GM19099 (cell line): ENCODE measurements around the gene UBE3B.

Experiments
- POLR2A ChIP-seq: IDR thresholded peaks from 3 replicates; pipeline ENCODE4 v1.6.1; 2011; ENCODE audit warnings: low read depth; ENCODE audit not compliant: insufficient read length; ENCODE audit errors: extremely low read depth

The UBE3B gene

DNA sequence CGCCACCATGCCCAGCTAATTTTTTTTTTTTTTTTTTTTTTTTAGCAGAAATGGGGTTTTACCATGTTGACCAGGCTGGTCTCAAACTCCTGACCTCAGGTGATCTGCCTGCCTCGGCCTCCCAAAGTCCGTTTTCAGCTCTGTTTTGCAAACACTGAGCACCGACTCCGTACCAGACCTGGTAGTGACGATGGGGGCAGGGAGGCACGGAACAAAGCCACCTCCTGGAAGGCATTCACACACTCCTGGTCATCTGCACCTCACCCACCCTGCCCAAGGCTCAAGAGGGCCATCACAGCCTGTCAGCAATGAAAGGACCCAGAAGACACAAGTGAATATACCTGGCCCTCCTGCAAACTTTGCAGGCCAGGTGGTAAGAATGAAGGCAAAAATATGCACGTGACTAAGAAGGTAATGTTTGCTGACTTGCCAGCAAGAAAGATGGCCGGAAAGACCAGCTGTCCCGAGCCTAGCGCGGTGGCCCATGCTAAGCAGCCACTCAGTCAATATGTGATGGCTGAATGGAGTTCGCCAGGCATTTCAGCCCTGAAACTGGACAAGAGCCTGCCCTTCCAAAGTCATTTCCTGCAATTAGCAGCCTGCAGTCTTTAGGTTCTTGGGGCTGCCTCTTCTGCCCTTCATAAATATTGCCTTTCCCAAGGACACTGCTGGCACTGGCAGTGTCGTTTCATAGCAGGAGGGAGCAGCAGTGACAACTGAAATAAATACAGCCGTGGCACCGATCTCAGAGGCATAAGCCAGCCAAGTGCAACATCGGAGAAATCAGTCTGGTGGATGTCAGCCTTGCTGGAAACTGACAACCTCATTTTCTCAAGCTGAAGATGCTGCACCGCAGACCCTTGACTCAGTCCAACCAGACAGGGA is 78.2 kb downstream of the UBE3B start:
- TF ChIP-seq POLR2A: no peak

DNA sequence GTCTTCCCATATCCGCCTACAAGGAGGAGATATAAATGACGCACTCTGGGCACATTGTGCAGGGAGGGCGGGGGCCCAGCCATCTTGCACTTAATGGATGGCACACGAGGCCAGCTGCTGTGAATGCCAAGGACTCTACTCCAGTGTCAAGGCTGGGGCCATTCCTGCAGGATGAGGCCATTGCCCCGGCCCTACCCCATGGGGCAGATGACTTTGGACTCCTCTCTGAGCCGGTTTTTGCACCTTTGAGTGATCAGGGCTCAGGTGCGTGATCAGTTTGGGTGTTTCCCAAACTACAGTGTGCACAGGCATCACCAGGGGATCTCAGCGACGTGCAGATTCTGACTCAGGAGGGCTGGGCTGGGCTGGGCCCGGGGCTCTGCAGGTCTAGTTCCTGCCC is 79.8 kb downstream of the UBE3B start:
- no peak for TF ChIP-seq POLR2A

DNA sequence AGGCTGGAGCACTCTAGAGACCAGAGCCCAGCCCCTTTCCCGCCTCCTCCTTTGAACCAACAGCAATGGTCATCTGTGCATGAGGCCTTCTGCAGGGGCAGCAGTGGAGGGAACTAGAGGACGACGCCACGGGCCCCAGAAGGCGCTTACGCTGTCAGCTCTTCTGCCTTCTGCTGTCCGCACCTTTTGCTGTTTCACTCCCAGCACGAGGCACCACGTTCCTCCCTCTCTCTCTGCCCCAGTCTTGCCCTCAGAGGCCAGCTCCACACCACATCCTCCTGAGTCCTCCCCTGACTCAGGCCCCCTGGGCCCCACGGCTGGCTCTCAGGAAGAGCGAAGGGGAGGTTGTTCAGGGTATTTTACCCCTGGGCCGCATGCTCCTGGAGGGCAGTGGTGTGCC is 80.4 kb downstream of the UBE3B start:
- TF ChIP-seq POLR2A: no peak

DNA sequence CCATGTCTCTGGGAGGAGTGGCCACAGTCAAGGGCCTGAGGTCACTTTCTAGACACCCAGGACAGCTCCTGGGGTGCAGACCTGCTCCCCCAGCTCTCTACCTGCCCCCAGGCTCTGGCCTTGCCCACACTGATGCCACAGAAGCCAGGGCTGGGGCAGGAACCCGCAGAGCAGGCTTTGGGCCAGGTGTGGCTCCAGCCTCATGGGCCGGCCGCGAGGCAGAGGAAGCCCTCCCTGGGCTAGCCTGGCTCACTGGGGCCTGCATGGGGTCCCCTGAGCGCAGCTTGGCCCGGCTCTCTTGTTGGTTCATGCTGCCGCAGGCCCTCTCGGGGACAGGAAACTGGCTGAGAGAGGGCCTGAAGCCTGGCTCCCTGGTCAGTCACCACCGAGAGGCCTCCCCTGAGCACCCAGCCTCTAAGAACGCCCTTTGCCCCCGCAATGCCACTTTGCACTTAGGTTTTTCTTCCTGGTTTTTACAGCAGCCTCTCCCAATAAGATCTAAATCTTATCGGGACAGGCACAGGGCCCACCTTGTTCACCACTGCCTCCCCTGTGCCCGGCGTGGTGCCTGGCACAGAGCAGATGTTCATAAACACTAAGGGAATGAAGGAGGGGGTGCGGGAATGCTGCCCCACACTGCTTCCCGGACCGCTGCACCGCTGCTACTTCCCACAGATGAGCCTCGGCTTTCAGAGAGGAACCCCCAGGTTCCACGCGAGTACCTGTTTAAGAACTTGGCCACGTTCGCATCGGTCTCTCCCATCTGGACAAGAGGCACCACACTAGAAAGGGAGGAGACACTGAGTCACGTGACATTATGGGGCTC is 81.2 kb downstream of the UBE3B start:
- TF ChIP-seq POLR2A: no peak

DNA sequence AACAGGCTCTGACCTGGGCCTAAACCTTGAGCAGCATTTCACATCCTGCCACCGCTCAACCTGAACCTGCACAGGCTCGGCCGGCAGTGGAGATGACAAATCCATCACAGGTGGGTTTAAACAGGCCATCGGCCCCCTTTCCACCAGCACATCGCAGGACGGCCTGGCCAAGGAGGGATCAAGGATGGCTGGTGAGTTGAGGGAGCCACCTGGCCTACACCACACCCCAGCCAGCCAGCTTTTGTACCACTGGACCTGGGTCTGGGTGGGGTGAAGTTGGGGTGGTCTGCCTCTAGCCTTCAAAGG is 81.7 kb downstream of the UBE3B start:
- TF ChIP-seq POLR2A: no peak

DNA sequence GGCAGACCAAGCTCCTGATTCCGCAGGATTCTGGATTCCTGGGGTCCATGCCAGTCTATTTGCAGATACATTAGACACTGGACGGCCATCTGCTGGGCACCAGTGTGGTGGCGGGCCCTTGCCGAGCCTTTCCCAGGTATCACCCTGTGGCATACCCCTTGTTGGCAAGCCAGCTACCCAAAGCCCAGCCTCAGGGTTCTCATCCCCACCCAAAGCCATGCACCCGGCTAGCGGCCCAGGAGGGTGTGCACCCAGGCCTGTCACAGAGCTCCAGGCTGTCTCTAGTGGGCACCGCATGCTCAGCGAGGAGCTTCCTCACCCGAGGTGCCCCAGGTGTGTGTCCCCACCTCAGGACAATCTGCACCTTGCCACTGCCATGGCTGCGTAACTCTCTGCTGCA is 82.2 kb downstream of the UBE3B start:
- TF ChIP-seq POLR2A: no peak

DNA sequence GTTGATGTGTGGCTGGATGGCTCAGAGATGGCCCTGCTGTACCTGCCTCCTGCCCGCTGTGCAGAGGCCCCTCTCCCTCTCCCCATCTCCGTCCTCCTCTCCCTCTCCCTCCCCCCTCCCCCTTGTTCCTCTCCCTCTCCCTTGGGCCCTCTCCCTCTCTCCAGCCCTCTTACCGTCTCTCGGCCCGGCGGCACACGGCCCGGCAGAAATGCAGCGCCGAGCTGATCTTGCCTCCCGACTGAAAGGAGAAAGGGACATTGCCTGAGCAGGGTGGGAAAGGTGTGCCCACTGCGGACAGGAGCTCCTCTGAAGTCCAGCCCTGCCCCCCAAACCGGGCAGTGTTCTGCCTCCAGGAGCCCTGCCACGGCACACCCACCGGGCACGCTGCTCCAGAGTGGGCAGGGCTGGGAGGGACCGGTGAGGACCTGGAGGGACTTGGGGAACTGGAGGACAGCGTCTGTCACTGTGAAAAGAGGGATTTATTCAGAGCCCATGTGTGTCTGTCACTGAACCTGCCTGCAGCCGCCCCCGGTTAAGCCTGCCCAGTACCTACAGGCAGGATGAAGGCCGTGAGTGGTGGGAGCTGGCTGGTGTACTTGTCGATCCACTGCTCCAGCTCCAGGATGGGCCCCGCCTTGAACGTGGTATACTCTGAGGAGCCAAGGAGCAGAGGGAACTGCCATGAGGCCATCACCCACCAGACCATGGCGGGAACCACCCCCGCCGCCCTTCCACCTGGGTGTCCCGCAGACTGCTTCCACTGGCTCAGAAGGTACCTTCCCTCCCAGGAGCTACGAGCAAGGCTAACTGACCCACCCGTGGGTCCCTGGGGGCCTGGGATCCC is 83.7 kb downstream of the UBE3B start:
- no peak for TF ChIP-seq POLR2A

DNA sequence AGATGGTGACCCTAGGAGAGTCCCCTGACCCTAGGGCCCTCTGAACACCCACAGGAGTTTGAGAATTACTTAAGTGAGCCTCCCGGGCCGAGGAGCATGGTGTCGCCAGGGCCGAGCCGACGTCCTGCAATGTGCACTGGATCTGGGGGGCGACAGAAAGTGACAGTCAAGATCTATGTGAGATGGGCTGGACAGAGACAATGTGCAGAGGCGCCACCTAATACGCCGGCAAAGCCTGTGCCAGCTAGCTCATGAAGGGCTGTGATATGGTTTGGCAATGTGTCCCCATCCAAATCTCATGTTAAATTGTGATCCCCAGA is 84.2 kb downstream of the UBE3B start:
- no peak for TF ChIP-seq POLR2A

DNA sequence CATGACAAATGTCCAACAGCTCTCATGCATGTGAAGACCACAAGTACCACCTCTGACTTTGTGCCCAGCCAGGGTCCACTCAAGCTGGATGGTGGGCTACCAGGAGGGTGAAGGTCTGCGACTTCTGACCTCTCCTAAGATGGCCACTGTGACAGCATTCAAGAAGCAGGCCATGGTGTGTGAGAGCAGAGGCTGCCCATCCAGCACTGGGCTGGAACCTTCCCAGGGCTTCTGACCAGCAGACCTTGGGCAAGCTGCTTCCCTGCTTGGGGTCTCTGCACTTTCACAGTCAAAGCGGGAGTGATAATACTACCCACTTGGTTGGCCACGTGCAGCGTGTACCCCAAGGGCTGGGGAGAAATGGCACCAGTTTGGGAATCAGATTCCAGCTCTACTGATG is 85.4 kb downstream of the UBE3B start:
- no peak for TF ChIP-seq POLR2A

DNA sequence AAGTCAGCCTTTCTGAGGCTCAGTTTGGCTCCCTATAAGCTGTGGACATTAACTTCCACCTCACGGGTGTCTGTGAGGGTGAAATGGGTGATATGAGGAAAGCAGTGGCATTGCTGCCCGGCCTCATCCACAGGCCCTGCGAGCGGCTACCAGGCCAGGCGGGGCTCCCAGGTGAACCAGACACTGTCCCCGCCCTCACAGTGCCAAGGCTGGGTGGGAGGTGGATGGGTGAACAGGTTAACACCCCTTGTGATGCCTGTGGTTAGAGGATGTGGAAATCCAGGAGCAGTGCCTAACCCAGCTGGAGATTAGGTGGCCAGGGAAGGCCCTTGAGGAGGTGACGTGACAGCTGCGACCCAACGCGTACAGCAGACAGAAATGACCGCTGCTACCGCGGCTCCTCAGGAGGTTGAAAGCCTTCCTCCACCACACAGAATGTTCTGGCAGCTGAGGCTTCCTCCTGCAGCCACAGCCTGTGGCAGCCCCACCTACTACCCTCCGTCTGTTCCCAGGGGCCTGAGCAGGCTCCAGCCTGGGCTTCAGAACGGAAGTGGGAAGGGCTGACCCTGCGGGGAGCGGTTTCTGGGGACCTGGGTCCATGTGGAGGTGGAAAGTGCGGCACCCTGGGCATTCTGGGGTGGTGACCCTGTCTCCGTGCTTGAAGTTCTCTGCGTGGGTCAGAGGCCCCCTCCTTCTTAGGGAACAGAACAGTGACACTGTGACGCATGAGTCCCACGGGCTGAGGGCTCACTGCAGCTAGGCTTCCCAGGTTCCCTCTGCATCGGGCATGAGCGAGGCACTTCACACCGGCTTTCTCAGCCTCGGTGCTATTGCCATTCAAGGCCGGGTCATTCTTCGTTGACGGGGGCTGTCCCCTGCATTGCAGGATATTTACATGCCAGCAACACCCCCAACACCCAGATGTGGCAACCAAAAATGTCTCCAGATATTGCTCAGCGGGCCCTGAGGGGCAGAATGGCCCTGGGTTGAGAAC is 86.2 kb downstream of the UBE3B start:
- no peak for TF ChIP-seq POLR2A

DNA sequence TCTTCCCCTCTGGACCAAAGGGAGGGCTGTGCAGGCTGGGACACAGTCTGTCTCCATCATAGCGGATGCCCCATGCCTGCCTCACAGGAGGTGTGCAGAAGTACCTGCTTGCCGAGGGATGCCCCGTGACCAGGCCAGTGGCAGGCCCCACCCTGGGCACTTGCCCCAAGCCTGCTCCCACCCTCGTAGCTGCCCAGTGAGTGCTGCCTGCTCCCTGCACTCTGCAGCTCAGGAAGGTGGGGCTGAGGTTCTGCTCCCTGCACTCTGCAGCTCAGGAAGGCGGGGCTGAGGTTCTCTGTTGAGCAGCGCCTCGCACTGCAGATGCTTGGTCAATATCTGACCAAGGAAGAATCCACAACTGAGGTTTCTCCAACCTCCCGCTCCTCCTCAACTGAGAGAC is 89.0 kb downstream of the UBE3B start:
- no peak for TF ChIP-seq POLR2A

DNA sequence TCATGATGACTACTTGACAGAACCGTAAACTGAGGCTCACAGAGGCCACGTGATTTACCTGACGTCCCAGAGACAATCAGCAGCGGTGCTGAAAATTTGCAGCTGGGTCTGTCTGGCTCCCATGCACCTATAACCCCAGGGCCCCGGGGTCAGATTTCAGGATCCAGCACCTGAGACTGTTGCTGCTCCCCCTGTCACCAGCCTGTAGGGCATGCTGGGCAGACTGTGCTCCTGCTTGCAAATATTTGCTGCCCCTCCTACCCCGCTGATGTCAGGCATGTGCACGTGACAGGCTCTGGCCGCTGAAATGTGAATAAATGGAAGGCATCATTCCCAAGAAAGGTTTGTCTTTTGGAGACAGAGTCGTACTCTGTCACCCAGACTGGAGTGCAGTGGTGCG is 89.9 kb downstream of the UBE3B start:
- no peak for TF ChIP-seq POLR2A

DNA sequence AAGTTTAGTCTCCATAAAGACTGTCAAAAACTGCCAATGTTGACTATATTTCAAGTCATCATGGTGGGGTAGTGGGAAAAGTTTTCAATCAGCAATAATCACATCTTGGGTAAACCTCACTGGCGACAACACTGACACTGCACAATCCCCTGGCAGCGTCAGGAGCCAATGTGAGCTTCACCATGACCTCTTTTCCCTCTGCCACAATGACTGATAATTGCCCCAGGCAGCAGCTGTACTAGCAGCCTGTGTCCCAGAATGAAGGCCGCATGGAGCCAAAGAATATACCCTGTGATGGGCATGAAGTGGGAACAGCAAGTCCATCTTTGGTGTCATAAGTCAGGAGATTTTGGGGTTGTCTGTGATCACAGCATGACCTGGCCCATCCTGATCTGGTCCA is 90.5 kb downstream of the UBE3B start:
- no peak for TF ChIP-seq POLR2A

DNA sequence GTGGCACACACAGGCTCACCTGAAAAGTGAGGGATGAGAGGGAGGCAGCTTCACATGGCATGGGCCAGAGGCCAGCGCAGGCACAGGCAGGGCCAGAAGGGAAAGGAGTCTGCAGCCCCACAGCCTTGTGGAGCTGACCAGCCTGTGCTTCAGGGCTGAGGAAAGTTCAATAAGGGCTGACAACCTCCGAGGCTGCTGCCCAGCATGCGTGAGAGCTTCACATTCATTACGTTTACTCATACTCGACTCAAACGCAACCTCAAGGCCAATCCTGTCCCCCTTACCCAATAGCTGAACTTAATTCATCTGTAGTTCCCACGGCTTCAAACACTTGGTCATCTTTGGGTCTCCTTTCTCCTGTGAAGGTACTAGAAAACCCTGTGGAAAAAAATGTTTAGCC is 91.1 kb downstream of the UBE3B start:
- no peak for TF ChIP-seq POLR2A
